ENCODE data around the gene DSCAM.

DNA sequence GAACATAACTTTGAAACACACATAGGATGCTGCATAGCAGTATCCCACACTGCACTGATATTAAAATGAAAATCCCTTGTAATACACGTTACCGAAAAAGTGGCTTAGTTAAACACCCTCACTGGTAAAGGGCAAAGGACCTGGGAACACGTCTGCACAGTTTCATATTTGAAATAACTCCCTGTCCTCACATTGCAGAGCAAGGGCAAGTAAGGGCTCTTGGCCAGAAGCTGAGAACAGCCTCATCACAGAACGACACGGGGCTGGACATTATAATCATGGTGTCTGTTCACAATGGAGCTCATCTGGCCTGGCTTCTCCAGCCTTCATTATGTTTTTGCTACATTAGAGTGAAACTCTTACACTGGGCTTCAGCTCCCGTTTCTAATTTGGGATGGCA, 772.8 kb downstream of the DSCAM start:
- TF ChIP-seq TAF1 (IDR thresholded peaks at IDR 0.05; ENCODE audit: borderline replicate concordance, insufficient read depth, low read length) (no peak), POLR2AphosphoS5 (IDR thresholded peaks at IDR 0.05; ENCODE audit: low read depth, low read length) (no peak), SIN3A (IDR thresholded peaks at IDR 0.05; ENCODE audit: borderline replicate concordance, insufficient read depth, low read length) (no peak)

Data from PFSK-1 (cell line).